Erythroblast (primary cell): ENCODE measurements around the gene SSBP2.

Experiments used
- GATA1 ChIP-seq: IDR thresholded peaks from 2 replicates; pipeline ENCODE4 v1.6.1; 2011; ENCODE audit warnings: low read depth, mild to moderate bottlenecking, control low read depth, low read length, moderate library complexity
- POLR2A ChIP-seq: IDR thresholded peaks from 2 replicates; pipeline ENCODE4 v1.6.1; 2011; ENCODE audit warnings: mild to moderate bottlenecking, low read length

DNA sequence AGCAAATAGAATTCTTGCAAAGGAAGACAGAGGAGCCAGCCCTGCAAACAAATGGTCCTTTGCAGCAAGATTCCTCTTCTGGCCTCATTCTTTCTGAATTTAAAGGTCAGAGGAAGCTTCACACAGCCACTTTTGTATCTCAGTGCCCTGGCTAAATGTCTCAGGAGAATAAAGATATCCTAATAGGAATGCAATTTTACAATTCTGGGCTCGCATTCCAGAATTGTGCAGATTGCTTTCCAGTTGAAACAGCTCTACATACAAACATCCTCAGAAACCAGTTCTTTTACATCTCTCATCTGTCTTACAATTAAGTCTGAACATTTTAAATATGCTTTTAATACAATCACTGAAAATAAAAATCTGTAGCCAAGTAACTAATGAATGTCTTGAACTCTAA is 342.4 kb downstream of the SSBP2 start:
- TF ChIP-seq POLR2A (no peak), GATA1 (no peak)
